Activated CD4-positive, alpha-beta T cell treated with anti-CD3 and anti-CD28 coated beads, Interleukin-2, amount 10 ng/mL, durations not matched to agents 7 days and 5 days (primary cell): ENCODE data around the gene AQR. TPM values are rescaled to one million over a fixed set of nuclear protein-coding genes. Genes with fewer than 3 reads are reported as not detected.
A peak's percentile ranks its signal among the peaks of the same experiment; 100 is the strongest.

Experiments
- CTCF ChIA-PET: fragments of 350-600 bp; sonication (Branson Sonifier 250); formaldehyde crosslinking; loops from one replicate; lab custom pipeline; 2021; ENCODE audit warnings: antibody characterized with exemption; lab: Charles Lee
- POLR2A ChIA-PET: fragments of 350-600 bp; sonication (Branson Sonifier 250); formaldehyde crosslinking; loops from one replicate; lab custom pipeline; 2021; ENCODE audit warnings: antibody characterized with exemption; lab: Charles Lee
- DNase-seq: peaks from one replicate; pipeline ENCODE4 v3.0.0-alpha.2; 2020
- H3K27ac Mint-ChIP-seq: one replicate; pipeline ENCODE4 v1.8.0; 2021; ENCODE audit warnings: mild to moderate bottlenecking, moderate library complexity, mixed read lengths
- H3K27me3 Mint-ChIP-seq: one replicate; pipeline ENCODE4 v1.8.0; 2021; ENCODE audit warnings: mixed read lengths
- H3K36me3 Mint-ChIP-seq: one replicate; pipeline ENCODE4 v1.8.0; 2021; ENCODE audit warnings: low read depth, mixed read lengths
- H3K4me1 Mint-ChIP-seq: one replicate; pipeline ENCODE4 v1.8.0; 2021; ENCODE audit warnings: mixed read lengths
- H3K4me3 Mint-ChIP-seq: one replicate; pipeline ENCODE4 v1.8.0; 2021; ENCODE audit warnings: mild to moderate bottlenecking, moderate library complexity, mixed read lengths
- H3K9me3 Mint-ChIP-seq: one replicate; pipeline ENCODE4 v1.8.0; 2021; ENCODE audit warnings: mixed read lengths
- total RNA-seq, 2 experiments: library from RNA; stranded (reverse); gene quantifications; one replicate each; pipeline ENCODE4 v1.2.3, GENCODE V29; 2021

The AQR gene
- total RNA-seq = 10 to 100 TPM; 35.5 to 43.7 TPM

DNA sequence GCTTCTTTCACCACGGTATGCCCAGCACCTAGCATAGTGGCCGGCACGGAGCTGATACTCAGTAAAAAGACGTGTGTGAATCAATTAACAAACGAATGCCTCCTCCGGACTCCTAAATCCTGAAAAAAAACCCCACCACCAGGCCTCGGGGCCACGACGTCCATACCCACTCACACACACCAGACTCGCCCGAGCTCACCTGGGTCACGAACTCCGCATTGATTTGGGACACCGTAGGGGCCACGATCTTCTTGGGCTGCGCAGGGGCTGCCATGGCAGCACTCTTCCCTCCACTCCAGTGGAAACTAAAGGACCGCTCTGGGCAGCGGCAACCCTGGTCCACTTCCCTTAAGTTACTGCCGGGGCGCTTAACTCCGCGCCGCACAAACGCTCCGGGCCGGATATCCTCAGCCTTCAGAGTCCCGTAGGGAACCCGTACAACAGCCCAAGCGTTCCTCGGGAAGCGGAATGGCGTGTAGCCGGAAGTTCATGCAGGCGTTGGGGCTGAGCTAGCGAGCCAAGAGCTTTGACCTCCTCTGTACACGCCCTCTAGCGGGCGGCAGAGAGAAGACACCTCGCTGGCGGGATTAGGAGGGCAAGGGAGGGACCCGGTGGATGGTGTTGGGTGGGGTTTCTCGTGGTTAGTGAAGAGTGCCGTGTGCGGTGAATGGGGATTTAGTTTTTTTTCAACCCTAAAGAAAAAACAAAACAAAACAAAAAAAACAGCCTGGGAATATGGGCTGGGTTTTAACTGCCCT lies at the start of gene AQR:
Gene AQR, minus strand, starts transcription at position 403 of the 758 bp plus-strand sequence. Its CDS starts 129 bp downstream, at position 274.
- Mint-ChIP-seq H3K9me3 (no peaks in the 10 kb centered on the region), H3K36me3 (peaks cover 10% of the 10 kb centered on the region), H3K27ac (peak within 1 kb of the TSS; percentile 89), H3K4me1 (peaks cover 36% of the 10 kb centered on the region), H3K27me3 (no peaks in the 10 kb centered on the region), H3K4me3 (peak within 1 kb of the TSS; percentile 96)
- ChIA-PET CTCF (interaction anchor here (0.6 to 2.1 kb wide), 10 partner anchors 15 to 34 kb away, joined by 3 to 9 read pairs (median 8); partner anchors contain the start of gene ZNF770), POLR2A (interaction anchor here (0.6 to 1.3 kb wide), 3 partner anchors 17 to 660 kb away, joined by 3 to 9 read pairs (median 4); partner anchors contain the start of gene ZNF770)
- peak; percentile 94 for DNase-seq

- DNase-seq = no peak
- POLR2A ChIA-PET = no interaction called here
- no peaks in the 10 kb centered on the region for H3K36me3 Mint-ChIP-seq
- H3K4me3 Mint-ChIP-seq = no peak overlapping the region
- H3K9me3 Mint-ChIP-seq = no peaks in the 10 kb centered on the region
- H3K27ac Mint-ChIP-seq = no peak overlapping the region
- peaks cover 10% of the 10 kb centered on the region for H3K27me3 Mint-ChIP-seq
- CTCF ChIA-PET = interaction anchor here (0.9 kb wide), 1 partner anchor 10 kb away, joined by 3 read pairs; no protein-coding TSS in a partner anchor
- no peaks in the 10 kb centered on the region for H3K4me1 Mint-ChIP-seq
These were observed 44.7 kb upstream of the AQR start for GRCh38 chr15:35014241-35014640.

GRCh38 chr15:35013370-35013769 lies 43.8 kb upstream of the AQR start:
- H3K4me3 Mint-ChIP-seq = no peak overlapping the region
- H3K4me1 Mint-ChIP-seq = no peaks in the 10 kb centered on the region
- CTCF ChIA-PET = interaction anchor here (0.9 kb wide), 1 partner anchor 10 kb away, joined by 3 read pairs; no protein-coding TSS in a partner anchor
- H3K27ac Mint-ChIP-seq = no peak overlapping the region
- H3K36me3 Mint-ChIP-seq = no peaks in the 10 kb centered on the region
- peaks cover 10% of the 10 kb centered on the region for H3K27me3 Mint-ChIP-seq
- no peaks in the 10 kb centered on the region for H3K9me3 Mint-ChIP-seq
- DNase-seq = no peak
- POLR2A ChIA-PET = no interaction called here

DNA sequence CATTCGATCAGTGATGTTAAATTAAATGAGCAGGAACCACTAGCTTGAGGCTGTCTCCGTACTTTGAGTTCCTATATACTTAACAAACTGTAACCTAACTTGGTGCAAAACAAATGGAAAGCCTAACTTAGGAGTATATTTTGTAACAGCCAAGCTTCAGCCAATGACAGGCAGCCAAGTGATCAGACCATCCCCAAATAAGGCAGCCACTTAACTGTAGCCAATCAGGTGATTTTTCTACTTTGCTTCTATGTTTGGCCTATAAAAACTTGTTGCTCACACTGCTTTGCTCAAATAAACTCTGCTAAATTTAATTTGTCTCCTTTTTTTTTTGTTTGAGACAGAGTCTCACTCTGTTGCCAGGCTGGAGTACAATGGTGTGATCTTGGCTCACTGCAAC lies 37.9 kb upstream of the AQR start:
- DNase-seq = no peak
- Mint-ChIP-seq H3K36me3 (no peaks in the 10 kb centered on the region), H3K4me3 (no peak overlapping the region), H3K27ac (no peak overlapping the region), H3K27me3 (no peaks in the 10 kb centered on the region), H3K9me3 (no peaks in the 10 kb centered on the region), H3K4me1 (no peaks in the 10 kb centered on the region)
- POLR2A ChIA-PET = interaction anchor here (0.7 kb wide), 1 partner anchor 859 kb away, joined by 7 read pairs; no protein-coding TSS in a partner anchor
- CTCF ChIA-PET = interaction anchor here (0.6 to 1.8 kb wide), 2 partner anchors 13 to 139 kb away, joined by 3 to 5 read pairs; no protein-coding TSS in a partner anchor

DNA sequence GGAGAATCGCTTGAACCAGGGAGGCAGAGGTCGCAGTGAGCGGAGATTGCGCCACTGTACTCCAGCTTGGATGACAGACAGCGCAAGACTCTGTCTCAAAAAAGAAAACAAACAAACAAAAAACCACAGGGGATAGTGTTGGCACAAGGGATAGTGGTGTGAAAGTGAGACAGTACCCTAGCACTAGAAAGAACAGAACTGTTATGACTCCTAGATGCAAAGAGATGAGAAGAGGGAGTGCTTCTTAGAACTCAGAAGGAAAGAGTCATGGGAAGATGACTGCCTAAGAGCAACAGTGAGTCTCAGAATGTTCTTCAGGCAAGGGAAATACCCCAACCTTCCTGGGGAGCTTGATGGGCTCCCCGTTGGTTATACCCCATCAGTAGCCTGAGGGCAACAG lies 36.4 kb upstream of the AQR start:
- POLR2A ChIA-PET = no interaction called here
- DNase-seq = no peak

DNA sequence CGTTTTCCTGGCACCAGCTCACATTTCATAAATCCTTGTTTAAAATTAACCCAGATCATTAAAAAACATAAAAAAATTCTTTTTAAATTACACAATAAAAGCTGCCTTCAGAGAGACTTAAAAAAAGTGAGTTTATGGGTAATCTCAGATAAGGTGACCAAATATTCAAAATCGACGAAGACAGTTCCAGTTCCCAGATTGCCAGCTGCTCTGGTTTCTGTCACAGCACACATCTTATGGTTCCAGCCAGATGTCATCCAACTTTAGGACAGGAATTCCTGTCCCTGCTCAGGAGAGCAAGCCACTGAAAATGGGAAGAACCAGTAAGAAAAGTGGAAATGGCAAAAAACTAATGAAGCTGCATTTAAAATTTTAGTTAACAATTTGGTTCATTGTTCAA lies 34.4 kb upstream of the AQR start:
- ChIA-PET POLR2A (no interaction called here), CTCF (interaction anchor here (1.6 kb wide), 1 partner anchor 10 kb away, joined by 3 read pairs; no protein-coding TSS in a partner anchor)
- DNase-seq = no peak
- H3K9me3 Mint-ChIP-seq = no peaks in the 10 kb centered on the region
- H3K27ac Mint-ChIP-seq = no peak overlapping the region
- H3K36me3 Mint-ChIP-seq = no peaks in the 10 kb centered on the region
- no peak overlapping the region for H3K4me3 Mint-ChIP-seq
- no peaks in the 10 kb centered on the region for H3K4me1 Mint-ChIP-seq
- no peaks in the 10 kb centered on the region for H3K27me3 Mint-ChIP-seq

More for the DNA sequence above, 36.4 kb upstream of the AQR start:
- Mint-ChIP-seq H3K4me3 (no peak overlapping the region), H3K4me1 (no peaks in the 10 kb centered on the region), H3K27ac (no peak overlapping the region), H3K9me3 (no peaks in the 10 kb centered on the region), H3K27me3 (no peaks in the 10 kb centered on the region), H3K36me3 (no peaks in the 10 kb centered on the region)
- CTCF ChIA-PET = no interaction called here

- no peak overlapping the region for H3K4me3 Mint-ChIP-seq
- no peaks in the 10 kb centered on the region for H3K9me3 Mint-ChIP-seq
- ChIA-PET CTCF (interaction anchor here (1.4 to 1.5 kb wide), 2 partner anchors 13 to 17 kb away, joined by 3 to 5 read pairs; partner anchors contain the start of gene ZNF770), POLR2A (no interaction called here)
- H3K36me3 Mint-ChIP-seq = no peaks in the 10 kb centered on the region
- DNase-seq = no peak
- no peaks in the 10 kb centered on the region for H3K27me3 Mint-ChIP-seq
- no peak overlapping the region for H3K27ac Mint-ChIP-seq
- no peaks in the 10 kb centered on the region for H3K4me1 Mint-ChIP-seq
These were observed 31.0 kb upstream of the AQR start for GRCh38 chr15:35000511-35000910.

DNA sequence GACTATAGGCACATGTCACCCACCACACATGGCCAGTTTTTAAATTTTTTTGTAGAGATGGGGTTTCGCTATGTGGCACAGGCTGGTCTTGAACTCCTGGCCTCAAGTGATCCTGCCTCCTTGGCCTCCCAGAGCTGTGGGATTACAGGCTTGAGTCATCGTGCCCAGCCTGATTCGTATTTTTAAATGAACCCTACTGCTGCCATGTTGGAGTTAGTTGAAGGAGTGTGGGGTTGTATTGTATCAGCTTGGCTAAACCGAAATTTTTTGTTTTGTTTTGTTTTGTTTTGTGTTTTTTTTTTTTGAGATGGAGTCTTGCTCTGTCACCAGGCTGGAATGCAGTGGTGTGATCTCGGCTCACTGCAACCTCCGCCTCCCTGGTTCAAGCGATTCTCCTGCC lies 30.4 kb upstream of the AQR start:
- CTCF ChIA-PET = interaction anchor here (1.4 to 1.5 kb wide), 2 partner anchors 12 to 18 kb away, joined by 3 to 5 read pairs; partner anchors contain the start of gene ZNF770
- H3K9me3 Mint-ChIP-seq = no peaks in the 10 kb centered on the region
- H3K27me3 Mint-ChIP-seq = no peaks in the 10 kb centered on the region

GRCh38 chr15:34994925-34995324 lies 25.4 kb upstream of the AQR start:
- H3K4me1 Mint-ChIP-seq = peaks cover 31% of the 10 kb centered on the region
- ChIA-PET POLR2A (no interaction called here), CTCF (interaction anchor here (1.1 to 2.6 kb wide), 2 partner anchors 12 to 25 kb away, joined by 5 to 9 read pairs; partner anchors contain the start of gene AQR)
- no peak overlapping the region for H3K4me3 Mint-ChIP-seq
- no peak overlapping the region for H3K27ac Mint-ChIP-seq
- no peaks in the 10 kb centered on the region for H3K36me3 Mint-ChIP-seq
- no peak for DNase-seq
- no peaks in the 10 kb centered on the region for H3K9me3 Mint-ChIP-seq
- H3K27me3 Mint-ChIP-seq = no peaks in the 10 kb centered on the region

More for the DNA sequence above, 30.4 kb upstream of the AQR start:
- H3K4me3 Mint-ChIP-seq = no peak overlapping the region
- POLR2A ChIA-PET = no interaction called here
- peaks cover 1% of the 10 kb centered on the region for H3K4me1 Mint-ChIP-seq
- H3K36me3 Mint-ChIP-seq = no peaks in the 10 kb centered on the region
- DNase-seq = no peak
- H3K27ac Mint-ChIP-seq = no peak overlapping the region

- peaks cover 41% of the 10 kb centered on the region for H3K4me1 Mint-ChIP-seq
- H3K4me3 Mint-ChIP-seq = no peak overlapping the region
- H3K27me3 Mint-ChIP-seq = no peaks in the 10 kb centered on the region
These were observed 24.3 kb upstream of the AQR start for GRCh38 chr15:34993877-34994276.

GRCh38 chr15:34993412-34993811 lies 23.9 kb upstream of the AQR start:
- ChIA-PET CTCF (interaction anchor here (0.6 to 2.6 kb wide), 4 partner anchors 13 to 984 kb away, joined by 3 to 9 read pairs (median 6); partner anchors contain the start of gene AQR), POLR2A (no interaction called here)
- DNase-seq = no peak
- no peaks in the 10 kb centered on the region for H3K36me3 Mint-ChIP-seq
- no peak overlapping the region for H3K4me3 Mint-ChIP-seq
- H3K27ac Mint-ChIP-seq = peak overlapping the region; percentile 88
- H3K4me1 Mint-ChIP-seq = peaks cover 42% of the 10 kb centered on the region
- H3K9me3 Mint-ChIP-seq = no peaks in the 10 kb centered on the region
- no peaks in the 10 kb centered on the region for H3K27me3 Mint-ChIP-seq

More at GRCh38 chr15:34993877-34994276, 24.3 kb upstream of the AQR start:
- peak overlapping the region; percentile 88 for H3K27ac Mint-ChIP-seq
- POLR2A ChIA-PET = no interaction called here
- H3K36me3 Mint-ChIP-seq = no peaks in the 10 kb centered on the region
- CTCF ChIA-PET = interaction anchor here (0.6 to 2.6 kb wide), 4 partner anchors 14 to 985 kb away, joined by 3 to 9 read pairs (median 4); partner anchors contain the start of gene AQR
- DNase-seq = no peak
- no peaks in the 10 kb centered on the region for H3K9me3 Mint-ChIP-seq

DNA sequence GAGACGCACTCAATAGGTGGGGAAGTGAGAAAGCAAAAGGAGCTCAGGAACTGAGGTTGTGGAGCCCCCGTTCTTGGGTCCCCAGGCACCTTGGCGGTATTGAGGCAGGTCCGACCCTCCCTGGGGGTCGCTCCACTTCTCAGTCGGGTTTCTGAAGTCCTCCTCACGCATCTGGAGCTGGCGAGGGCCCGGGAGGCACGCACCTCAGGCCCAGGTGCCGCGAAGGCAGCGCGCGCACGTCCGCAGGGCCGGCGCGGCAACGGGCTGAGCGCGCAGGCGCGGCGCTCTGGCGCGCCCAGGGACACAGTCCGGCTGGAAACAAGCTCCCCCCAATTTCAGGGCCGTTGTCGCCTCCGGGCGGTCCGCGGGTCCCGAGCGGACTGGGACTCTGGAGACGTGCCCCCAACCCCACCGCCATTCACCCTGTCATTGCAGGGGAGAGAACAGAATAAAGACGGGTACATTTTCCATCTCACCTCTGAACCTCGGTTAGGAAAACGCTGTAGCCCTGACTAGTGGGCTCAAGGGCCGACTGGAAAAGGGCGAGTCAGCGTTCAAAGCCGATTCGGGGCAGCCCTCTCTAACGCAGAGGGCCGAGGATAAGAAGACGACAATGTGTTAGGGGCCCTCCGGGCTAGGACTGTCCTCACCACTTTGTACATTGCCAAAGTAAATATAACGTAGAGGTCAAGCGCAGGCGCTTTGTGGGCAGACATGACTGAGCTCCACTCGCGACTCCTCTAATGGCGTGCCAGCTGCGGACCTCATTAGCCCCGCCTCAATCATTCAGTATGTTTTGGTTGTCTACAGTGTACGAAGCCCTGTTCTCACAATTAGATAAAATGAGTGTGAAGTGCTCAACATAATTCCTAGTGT lies 18.7 kb upstream of the AQR start, which contains the start of gene ZNF770:
Gene ZNF770, minus strand, starts transcription at position 261 of the 876 bp plus-strand sequence. CDS start 4,853 bp downstream, outside the sequence.
- Mint-ChIP-seq H3K4me1 (peaks cover 53% of the 10 kb centered on the region), H3K36me3 (peaks cover 18% of the 10 kb centered on the region), H3K27ac (peak within 1 kb of the TSS; percentile 97), H3K9me3 (no peaks in the 10 kb centered on the region), H3K4me3 (peak within 1 kb of the TSS; percentile 98), H3K27me3 (no peaks in the 10 kb centered on the region)
- DNase-seq = peak; percentile 78
- CTCF ChIA-PET = interaction anchor here (0.6 to 1.3 kb wide), 4 partner anchors 11 to 876 kb away, joined by 3 to 8 read pairs (median 3); partner anchors contain the start of gene AQR
- POLR2A ChIA-PET = interaction anchor here (0.6 to 1.3 kb wide), 3 partner anchors 19 to 946 kb away, joined by 4 to 9 read pairs (median 5); partner anchors contain the start of genes AQR and SLC12A6
